GM12878 (cell line): ENCODE data around the gene TTC38. TPM values are rescaled to one million over a fixed set of nuclear protein-coding genes. Genes with fewer than 3 reads are reported as not detected.

Source experiments
- ATAC-seq: fragments of 200-7000 bp; cut with Tn5 transposase; 3 replicates; pipeline ENCODE4 v1.9.1; 2020; ENCODE audit warnings: mild to moderate bottlenecking, moderate library complexity
- BruUV-seq: library from RNA; stranded (reverse); fragments of 400-500 nt; replicated peaks from 2 replicates; lab custom pipeline; 2021; lab: Mats Ljungman, UMichigan
- CTCF ChIA-PET: fragments of 300-600 bp; sonication (Branson Sonifier 250); formaldehyde crosslinking; extraction: SDS; loops from one replicate; lab custom pipeline; 2021; ENCODE audit warnings: inconsistent platforms; lab: Yijun Ruan, JAX
- POLR2A ChIA-PET: fragments of 350-600 bp; formaldehyde crosslinking; extraction: SDS; loops from one replicate; lab custom pipeline; 2021; ENCODE audit warnings: inconsistent platforms; lab: Charles Lee
- RAD21 ChIA-PET: fragments of 300-600 bp; sonication (Branson Sonifier 250); formaldehyde crosslinking; loops from one replicate; lab custom pipeline; 2023; ENCODE audit warnings: antibody characterized with exemption; ENCODE audit not compliant: unreplicated experiment; lab: Charles Lee
- SMC1A ChIA-PET: fragments of 300-600 bp; sonication (Branson Sonifier 250); formaldehyde crosslinking; loops from one replicate; lab custom pipeline; 2023; ENCODE audit not compliant: unreplicated experiment, uncharacterized antibody; lab: Charles Lee
- DNase-seq: peaks from one replicate; pipeline ENCODE4 v3.0.0-alpha.2; 2011; ENCODE audit warnings: low read depth, low spot score
- FAIRE-seq: peaks from 3 replicates; lab custom pipeline; 2011; peaks lifted over from hg19 to GRCh38; lab: Jason Lieb, UNC
- H2AFZ ChIP-seq: 2 replicates; pipeline ENCODE4 v1.6.0; 2011; ENCODE audit warnings: low read depth, low read length, control low read depth; ENCODE audit not compliant: control insufficient read depth
- H3K27ac ChIP-seq: 2 replicates; pipeline ENCODE4 v1.5.1; 2011; ENCODE audit warnings: control low read depth; ENCODE audit not compliant: control insufficient read depth, insufficient read depth
- H3K27me3 ChIP-seq, 2 experiments: replicated peaks in 1 of 2; 2 replicates each; pipeline versions ENCODE4 v1.6.0 to v1.6.1; 2011; ENCODE audit warnings: low read length in 1 of 2; ENCODE audit not compliant: control insufficient read depth in 2 of 2, insufficient read depth in 2 of 2
- H3K36me3 ChIP-seq, 2 experiments: 2 replicates each; pipeline ENCODE4 v1.5.1; 2011; ENCODE audit warnings: low read length in 1 of 2; ENCODE audit not compliant: control insufficient read depth in 2 of 2, insufficient read depth in 2 of 2
- H3K4me1 ChIP-seq: 2 replicates; pipeline ENCODE4 v1.6.1; 2011; ENCODE audit warnings: mild to moderate bottlenecking, low read length, moderate library complexity, mixed read lengths; ENCODE audit not compliant: control insufficient read depth, insufficient read depth
- H3K4me2 ChIP-seq: 2 replicates; pipeline ENCODE4 v1.6.0; 2011; ENCODE audit warnings: control low read depth; ENCODE audit not compliant: control insufficient read depth, insufficient read depth
- H3K4me3 ChIP-seq: fragments of 200-600 bp; sonication (generic); 2 replicates; pipeline ENCODE4 v1.5.1; 2016
- H3K79me2 ChIP-seq: 2 replicates; pipeline ENCODE4 v1.6.0; 2011; ENCODE audit warnings: low read length; ENCODE audit not compliant: control insufficient read depth, insufficient read depth
- H3K9ac ChIP-seq: 2 replicates; pipeline ENCODE4 v1.8.0; 2011; ENCODE audit warnings: low read length, control low read depth, mixed read lengths; ENCODE audit not compliant: control insufficient read depth, insufficient read depth
- H3K9me3 ChIP-seq: replicated peaks from 3 replicates; pipeline ENCODE4 v1.5.1; 2011; ENCODE audit warnings: mild to moderate bottlenecking, low read length; ENCODE audit not compliant: control insufficient read depth, insufficient read depth
- H4K20me1 ChIP-seq: 2 replicates; pipeline ENCODE4 v1.6.0; 2011; ENCODE audit not compliant: control insufficient read depth, insufficient read depth
- BCL11A ChIP-seq: IDR thresholded peaks from 2 replicates; pipeline ENCODE4 v1.6.1; 2011; ENCODE audit warnings: low read depth, low read length
- BCLAF1 ChIP-seq: fragments of 450-650 bp; IDR thresholded peaks from 2 replicates; pipeline ENCODE4 v1.6.1; 2017; ENCODE audit warnings: antibody characterized with exemption, mild to moderate bottlenecking, moderate library complexity
- GATAD2B ChIP-seq: fragments of 450-650 bp; conservative IDR thresholded peaks from 2 replicates; pipeline ENCODE4 v1.6.1; 2017; ENCODE audit warnings: low read depth, mild to moderate bottlenecking, moderate library complexity
- IRF4 ChIP-seq: IDR thresholded peaks from 2 replicates; pipeline ENCODE4 v1.6.1; 2011; ENCODE audit warnings: low read depth, low read length
- NFIC ChIP-seq: IDR thresholded peaks from 2 replicates; pipeline ENCODE4 v1.6.1; 2012; ENCODE audit warnings: low read depth, mild to moderate bottlenecking, inconsistent platforms, low read length, moderate library complexity
- PBX3 ChIP-seq: IDR thresholded peaks from 2 replicates; pipeline ENCODE4 v1.6.1; 2011; ENCODE audit warnings: mild to moderate bottlenecking, low read depth, low read length, moderate library complexity; ENCODE audit not compliant: insufficient replicate concordance
- WGBS: methylation state at CpG from one replicate; pipeline ENCODE4 v1.1.6; 2016; ENCODE audit warnings: low lambda C conversion rate; ENCODE audit not compliant: insufficient replicate concordance, insufficient coverage; ENCODE audit errors: missing lambda C conversion rate; 5-methylcytosine and 5-hydroxymethylcytosine counted together
- in situ Hi-C: fragments of 300-500 bp; cut with MboI; formaldehyde crosslinking; loops from 9 replicates; pipeline ENCODE4 v1.14.3; 2018; ENCODE audit warnings: mixed read lengths
- intact Hi-C: fragments of 100-400 bp; cut with micrococcal nuclease; formaldehyde crosslinking; loops from one replicate; pipeline ENCODE4 v1.14.2; 2022; ENCODE audit not compliant: unreplicated experiment
- polyA plus RNA-seq, 11 experiments: library from polyadenylated mRNA; depleted of rRNA in 4 of 11; unstranded in 6 of 11; stranded (reverse) in 5 of 11; fragments of >200 nt; fragmentation: Nextera tagmentation in 4 of 11; fragmentation: Illumina TruSeq in 1 of 11; extraction: Ambion mirVana in 4 of 11; extraction: Trizol in 1 of 11; gene quantifications; 1 replicate in 1 of 11; 2 replicates in 10 of 11; pipeline versions ENCODE4 v1.2.1 to v1.2.3, GENCODE V29; 2011 to 2016; ENCODE audit warnings: inconsistent platforms in 2 of 11, missing spikeins in 2 of 11, low read depth in 1 of 11
- total RNA-seq, 4 experiments: library from RNA; depleted of rRNA in 3 of 4; stranded (reverse); fragments of >200 nt in 3 of 4; fragmentation: Illumina TruSeq in 1 of 4; extraction: Trizol in 1 of 4; gene quantifications; 2 replicates each; pipeline versions ENCODE4 v1.2.1 to v1.2.3, GENCODE V29; 2013 to 2021

The TTC38 gene
- total and polyA plus RNA-seq, 10 of the 15 experiments (the other 5 are each of a cell fraction or from before 2014, with no cell fraction given) = 0.58 to 39.9 (median 13.0) TPM

GRCh38 chr22:46292732-46293131 is 24.9 kb downstream of the TTC38 start:
- peaks cover 0 to 3% of the 10 kb centered on the region in 2 experiments; a peak in 2 of 4 replicates for H3K36me3 ChIP-seq
- ATAC-seq = no peak
- CTCF ChIA-PET = no interaction called here
- POLR2A ChIA-PET = no interaction called here
- H3K79me2 ChIP-seq = peaks cover 23% of the 10 kb centered on the region
- H3K27me3 ChIP-seq = no peaks in the 10 kb centered on the region
- SMC1A ChIA-PET = no interaction called here
- DNase-seq = no peak
- intact Hi-C loops = no loop called here
- H4K20me1 ChIP-seq = no peaks in the 10 kb centered on the region
- no peak for FAIRE-seq
- no peak for TF ChIP-seq PBX3
- TF ChIP-seq IRF4 = no peak
- TF ChIP-seq BCL11A = no peak
- TF ChIP-seq GATAD2B = no peak
- TF ChIP-seq BCLAF1 = no peak
- no peak for TF ChIP-seq NFIC
- no peak overlapping the region for H2AFZ ChIP-seq
- in situ Hi-C loops = no loop called here
- no peak overlapping the region for H3K4me2 ChIP-seq
- peaks cover 33% of the 10 kb centered on the region for H3K4me1 ChIP-seq
- no peak overlapping the region for H3K9ac ChIP-seq
- RAD21 ChIA-PET = no interaction called here
- no peaks in the 10 kb centered on the region; the same call in 2 of the 3 replicates for H3K9me3 ChIP-seq
- no peak overlapping the region for H3K4me3 ChIP-seq
- H3K27ac ChIP-seq = no peak overlapping the region; the same call in 1 of the 2 replicates
- no TSS peak for BruUV-seq
- WGBS = 91% methylated on average over 14 of the region's 14 CpGs
